GM12878 (cell line): ENCODE results near the gene ZFP91. TPM values are rescaled to one million over a fixed set of nuclear protein-coding genes. Genes with fewer than 3 reads are reported as not detected.

Source experiments
- EED ChIP-seq: sonication (generic); IDR thresholded peaks from 2 replicates; pipeline ENCODE4 v1.6.1; 2016; ENCODE audit warnings: antibody characterized with exemption, low read depth
- GABPA ChIP-seq: IDR thresholded peaks from 2 replicates; pipeline ENCODE4 v1.6.1; 2014; ENCODE audit warnings: antibody characterized with exemption, low read depth, mild to moderate bottlenecking, inconsistent platforms
- KDM1A ChIP-seq: fragments of 200-600 bp; sonication (generic); IDR thresholded peaks from 2 replicates; pipeline ENCODE4 v1.6.1; 2016; ENCODE audit warnings: borderline replicate concordance
- KLF5 ChIP-seq: fragments of 450-650 bp; IDR thresholded peaks from 2 replicates; pipeline ENCODE4 v1.6.1; 2014; ENCODE audit warnings: mild to moderate bottlenecking; ENCODE audit not compliant: partially characterized antibody
- LARP7 ChIP-seq: fragments of 450-650 bp; IDR thresholded peaks from 2 replicates; pipeline ENCODE4 v1.6.1; 2017; ENCODE audit warnings: mild to moderate bottlenecking
- SMARCA5 ChIP-seq: fragments of 450-650 bp; IDR thresholded peaks from 2 replicates; pipeline ENCODE4 v1.6.1; 2017; ENCODE audit warnings: mild to moderate bottlenecking
- SREBF2 ChIP-seq: IDR thresholded peaks from 2 replicates; pipeline ENCODE4 v1.6.1; 2012; ENCODE audit warnings: mild to moderate bottlenecking, low read length
- polyA plus RNA-seq, 11 experiments: library from polyadenylated mRNA; depleted of rRNA in 4 of 11; unstranded in 6 of 11; stranded (reverse) in 5 of 11; fragments of >200 nt; fragmentation: Nextera tagmentation in 4 of 11; fragmentation: Illumina TruSeq in 1 of 11; extraction: Ambion mirVana in 4 of 11; extraction: Trizol in 1 of 11; gene quantifications; 1 replicate in 1 of 11; 2 replicates in 10 of 11; pipeline versions ENCODE4 v1.2.1 to v1.2.3, GENCODE V29; 2011 to 2016; ENCODE audit warnings: inconsistent platforms in 2 of 11, missing spikeins in 2 of 11, low read depth in 1 of 11
- total RNA-seq, 4 experiments: library from RNA; depleted of rRNA in 3 of 4; stranded (reverse); fragments of >200 nt in 3 of 4; fragmentation: Illumina TruSeq in 1 of 4; extraction: Trizol in 1 of 4; gene quantifications; 2 replicates each; pipeline versions ENCODE4 v1.2.1 to v1.2.3, GENCODE V29; 2013 to 2021
- TF ChIP-seq, protein P1 (sequence below): fragments of 150-350 bp; IDR thresholded peaks from 2 replicates; pipeline ENCODE4 v1.6.1; 2016; ENCODE audit warnings: low read depth, low read length
- TF ChIP-seq, protein P2 (sequence below): IDR thresholded peaks from 2 replicates; pipeline ENCODE4 v1.6.1; 2012; ENCODE audit warnings: low read depth, low read length, improper control_type of control experiment
- TF ChIP-seq, protein P3 (sequence below): IDR thresholded peaks from 2 replicates; pipeline ENCODE4 v1.6.1; 2012; ENCODE audit warnings: mild to moderate bottlenecking, low read depth, low read length
- TF ChIP-seq, protein P4 (sequence below), 3 experiments: IDR thresholded peaks in 2 of 3; conservative IDR thresholded peaks in 1 of 3; 2 replicates each; pipeline ENCODE4 v1.5.1; 2011; ENCODE audit warnings: low read depth in 3 of 3, low read length in 3 of 3, mild to moderate bottlenecking in 3 of 3, control low read depth in 2 of 3, moderate library complexity in 2 of 3, inconsistent platforms in 1 of 3, mixed read lengths in 1 of 3; ENCODE audit not compliant: control insufficient read depth in 2 of 3, insufficient read depth in 1 of 3; ENCODE audit errors: extremely low read depth in 1 of 3
- TF ChIP-seq, protein P5 (sequence below): IDR thresholded peaks from 2 replicates; pipeline ENCODE4 v1.6.1; 2011; ENCODE audit warnings: mild to moderate bottlenecking, low read depth, low read length, moderate library complexity; ENCODE audit not compliant: insufficient replicate concordance
- TF ChIP-seq, protein P6 (sequence below): IDR thresholded peaks from 2 replicates; pipeline ENCODE4 v1.6.1; 2012; ENCODE audit warnings: low read depth, low read length, improper control_type of control experiment
- TF ChIP-seq, protein P7 (sequence below): fragments of 450-650 bp; IDR thresholded peaks from 2 replicates; pipeline ENCODE4 v1.6.1; 2017; ENCODE audit warnings: antibody characterized with exemption, mild to moderate bottlenecking, moderate library complexity

Gene ZFP91
- total and polyA plus RNA-seq, 10 of the 15 experiments (the other 5 are each of a cell fraction or from before 2014, with no cell fraction given), result 12.9 to 54.1 (median 31.7) TPM

DNA sequence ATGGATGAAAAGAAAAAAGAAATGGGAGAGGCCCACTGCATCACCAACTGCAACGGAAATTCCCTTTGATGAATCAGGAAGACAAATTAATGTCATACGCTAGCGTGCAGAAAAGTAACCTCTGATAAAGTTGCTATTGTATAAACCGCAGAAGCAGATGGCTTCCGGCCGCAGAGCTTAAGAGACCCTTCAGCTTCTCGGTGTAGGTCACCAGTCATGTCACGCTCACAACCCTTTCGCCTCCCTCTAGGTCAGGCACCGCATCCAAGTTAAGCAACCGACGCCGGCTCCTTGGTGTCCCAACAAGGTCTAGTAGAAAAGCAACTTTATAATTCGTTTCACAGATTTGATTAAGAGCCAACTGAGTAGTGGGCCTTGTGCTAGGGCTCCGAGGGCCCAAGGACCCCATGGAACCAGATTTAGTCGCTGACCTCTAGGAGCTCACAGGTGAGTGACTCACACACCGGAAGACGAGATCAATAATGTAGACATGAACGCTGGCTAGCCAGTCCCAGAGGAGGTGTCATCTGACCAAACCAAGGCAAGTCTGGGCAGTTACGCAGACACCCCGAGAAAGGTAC, 1.2 kb upstream of the ZFP91 start (continued):
- TF ChIP-seq LARP7 (peak; percentile 52; the same call in 1 of the 2 replicates), GABPA (peak; percentile 61; the same call in 1 of the 2 replicates), KDM1A (no peak), SMARCA5 (0 out of 2 replicates have a peak, but pooled peaks have one; percentile 25), EED (peak; percentile 86), KLF5 (peak; percentile 90), SREBF2 (no peak)
- TF ChIP-seq, protein P1, sequence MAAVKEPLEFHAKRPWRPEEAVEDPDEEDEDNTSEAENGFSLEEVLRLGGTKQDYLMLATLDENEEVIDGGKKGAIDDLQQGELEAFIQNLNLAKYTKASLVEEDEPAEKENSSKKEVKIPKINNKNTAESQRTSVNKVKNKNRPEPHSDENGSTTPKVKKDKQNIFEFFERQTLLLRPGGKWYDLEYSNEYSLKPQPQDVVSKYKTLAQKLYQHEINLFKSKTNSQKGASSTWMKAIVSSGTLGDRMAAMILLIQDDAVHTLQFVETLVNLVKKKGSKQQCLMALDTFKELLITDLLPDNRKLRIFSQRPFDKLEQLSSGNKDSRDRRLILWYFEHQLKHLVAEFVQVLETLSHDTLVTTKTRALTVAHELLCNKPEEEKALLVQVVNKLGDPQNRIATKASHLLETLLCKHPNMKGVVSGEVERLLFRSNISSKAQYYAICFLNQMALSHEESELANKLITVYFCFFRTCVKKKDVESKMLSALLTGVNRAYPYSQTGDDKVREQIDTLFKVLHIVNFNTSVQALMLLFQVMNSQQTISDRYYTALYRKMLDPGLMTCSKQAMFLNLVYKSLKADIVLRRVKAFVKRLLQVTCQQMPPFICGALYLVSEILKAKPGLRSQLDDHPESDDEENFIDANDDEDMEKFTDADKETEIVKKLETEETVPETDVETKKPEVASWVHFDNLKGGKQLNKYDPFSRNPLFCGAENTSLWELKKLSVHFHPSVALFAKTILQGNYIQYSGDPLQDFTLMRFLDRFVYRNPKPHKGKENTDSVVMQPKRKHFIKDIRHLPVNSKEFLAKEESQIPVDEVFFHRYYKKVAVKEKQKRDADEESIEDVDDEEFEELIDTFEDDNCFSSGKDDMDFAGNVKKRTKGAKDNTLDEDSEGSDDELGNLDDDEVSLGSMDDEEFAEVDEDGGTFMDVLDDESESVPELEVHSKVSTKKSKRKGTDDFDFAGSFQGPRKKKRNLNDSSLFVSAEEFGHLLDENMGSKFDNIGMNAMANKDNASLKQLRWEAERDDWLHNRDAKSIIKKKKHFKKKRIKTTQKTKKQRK, result no peak
- TF ChIP-seq, protein P2, sequence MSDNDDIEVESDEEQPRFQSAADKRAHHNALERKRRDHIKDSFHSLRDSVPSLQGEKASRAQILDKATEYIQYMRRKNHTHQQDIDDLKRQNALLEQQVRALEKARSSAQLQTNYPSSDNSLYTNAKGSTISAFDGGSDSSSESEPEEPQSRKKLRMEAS, result peak; percentile 51; the same call in 1 of the 2 replicates
- TF ChIP-seq, protein P3, sequence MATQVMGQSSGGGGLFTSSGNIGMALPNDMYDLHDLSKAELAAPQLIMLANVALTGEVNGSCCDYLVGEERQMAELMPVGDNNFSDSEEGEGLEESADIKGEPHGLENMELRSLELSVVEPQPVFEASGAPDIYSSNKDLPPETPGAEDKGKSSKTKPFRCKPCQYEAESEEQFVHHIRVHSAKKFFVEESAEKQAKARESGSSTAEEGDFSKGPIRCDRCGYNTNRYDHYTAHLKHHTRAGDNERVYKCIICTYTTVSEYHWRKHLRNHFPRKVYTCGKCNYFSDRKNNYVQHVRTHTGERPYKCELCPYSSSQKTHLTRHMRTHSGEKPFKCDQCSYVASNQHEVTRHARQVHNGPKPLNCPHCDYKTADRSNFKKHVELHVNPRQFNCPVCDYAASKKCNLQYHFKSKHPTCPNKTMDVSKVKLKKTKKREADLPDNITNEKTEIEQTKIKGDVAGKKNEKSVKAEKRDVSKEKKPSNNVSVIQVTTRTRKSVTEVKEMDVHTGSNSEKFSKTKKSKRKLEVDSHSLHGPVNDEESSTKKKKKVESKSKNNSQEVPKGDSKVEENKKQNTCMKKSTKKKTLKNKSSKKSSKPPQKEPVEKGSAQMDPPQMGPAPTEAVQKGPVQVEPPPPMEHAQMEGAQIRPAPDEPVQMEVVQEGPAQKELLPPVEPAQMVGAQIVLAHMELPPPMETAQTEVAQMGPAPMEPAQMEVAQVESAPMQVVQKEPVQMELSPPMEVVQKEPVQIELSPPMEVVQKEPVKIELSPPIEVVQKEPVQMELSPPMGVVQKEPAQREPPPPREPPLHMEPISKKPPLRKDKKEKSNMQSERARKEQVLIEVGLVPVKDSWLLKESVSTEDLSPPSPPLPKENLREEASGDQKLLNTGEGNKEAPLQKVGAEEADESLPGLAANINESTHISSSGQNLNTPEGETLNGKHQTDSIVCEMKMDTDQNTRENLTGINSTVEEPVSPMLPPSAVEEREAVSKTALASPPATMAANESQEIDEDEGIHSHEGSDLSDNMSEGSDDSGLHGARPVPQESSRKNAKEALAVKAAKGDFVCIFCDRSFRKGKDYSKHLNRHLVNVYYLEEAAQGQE, result no peak
- TF ChIP-seq, protein P4, sequence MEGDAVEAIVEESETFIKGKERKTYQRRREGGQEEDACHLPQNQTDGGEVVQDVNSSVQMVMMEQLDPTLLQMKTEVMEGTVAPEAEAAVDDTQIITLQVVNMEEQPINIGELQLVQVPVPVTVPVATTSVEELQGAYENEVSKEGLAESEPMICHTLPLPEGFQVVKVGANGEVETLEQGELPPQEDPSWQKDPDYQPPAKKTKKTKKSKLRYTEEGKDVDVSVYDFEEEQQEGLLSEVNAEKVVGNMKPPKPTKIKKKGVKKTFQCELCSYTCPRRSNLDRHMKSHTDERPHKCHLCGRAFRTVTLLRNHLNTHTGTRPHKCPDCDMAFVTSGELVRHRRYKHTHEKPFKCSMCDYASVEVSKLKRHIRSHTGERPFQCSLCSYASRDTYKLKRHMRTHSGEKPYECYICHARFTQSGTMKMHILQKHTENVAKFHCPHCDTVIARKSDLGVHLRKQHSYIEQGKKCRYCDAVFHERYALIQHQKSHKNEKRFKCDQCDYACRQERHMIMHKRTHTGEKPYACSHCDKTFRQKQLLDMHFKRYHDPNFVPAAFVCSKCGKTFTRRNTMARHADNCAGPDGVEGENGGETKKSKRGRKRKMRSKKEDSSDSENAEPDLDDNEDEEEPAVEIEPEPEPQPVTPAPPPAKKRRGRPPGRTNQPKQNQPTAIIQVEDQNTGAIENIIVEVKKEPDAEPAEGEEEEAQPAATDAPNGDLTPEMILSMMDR (IDR thresholded peaks at IDR 0.05 in 2 of 3, conservative IDR thresholded peaks at IDR 0.05 in 1 of 3; ENCODE audit: control insufficient read depth in 2 of 3, extremely low read depth in 1 of 3, insufficient read depth in 1 of 3, low read depth in 3 of 3, low read length in 3 of 3), result no peak
- TF ChIP-seq, protein P5, sequence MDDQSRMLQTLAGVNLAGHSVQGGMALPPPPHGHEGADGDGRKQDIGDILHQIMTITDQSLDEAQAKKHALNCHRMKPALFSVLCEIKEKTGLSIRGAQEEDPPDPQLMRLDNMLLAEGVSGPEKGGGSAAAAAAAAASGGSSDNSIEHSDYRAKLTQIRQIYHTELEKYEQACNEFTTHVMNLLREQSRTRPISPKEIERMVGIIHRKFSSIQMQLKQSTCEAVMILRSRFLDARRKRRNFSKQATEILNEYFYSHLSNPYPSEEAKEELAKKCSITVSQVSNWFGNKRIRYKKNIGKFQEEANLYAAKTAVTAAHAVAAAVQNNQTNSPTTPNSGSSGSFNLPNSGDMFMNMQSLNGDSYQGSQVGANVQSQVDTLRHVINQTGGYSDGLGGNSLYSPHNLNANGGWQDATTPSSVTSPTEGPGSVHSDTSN, result peak; percentile 59
- TF ChIP-seq, protein P6, sequence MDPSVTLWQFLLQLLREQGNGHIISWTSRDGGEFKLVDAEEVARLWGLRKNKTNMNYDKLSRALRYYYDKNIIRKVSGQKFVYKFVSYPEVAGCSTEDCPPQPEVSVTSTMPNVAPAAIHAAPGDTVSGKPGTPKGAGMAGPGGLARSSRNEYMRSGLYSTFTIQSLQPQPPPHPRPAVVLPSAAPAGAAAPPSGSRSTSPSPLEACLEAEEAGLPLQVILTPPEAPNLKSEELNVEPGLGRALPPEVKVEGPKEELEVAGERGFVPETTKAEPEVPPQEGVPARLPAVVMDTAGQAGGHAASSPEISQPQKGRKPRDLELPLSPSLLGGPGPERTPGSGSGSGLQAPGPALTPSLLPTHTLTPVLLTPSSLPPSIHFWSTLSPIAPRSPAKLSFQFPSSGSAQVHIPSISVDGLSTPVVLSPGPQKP, result peak; percentile 73; the same call in 1 of the 2 replicates
- TF ChIP-seq, protein P7, sequence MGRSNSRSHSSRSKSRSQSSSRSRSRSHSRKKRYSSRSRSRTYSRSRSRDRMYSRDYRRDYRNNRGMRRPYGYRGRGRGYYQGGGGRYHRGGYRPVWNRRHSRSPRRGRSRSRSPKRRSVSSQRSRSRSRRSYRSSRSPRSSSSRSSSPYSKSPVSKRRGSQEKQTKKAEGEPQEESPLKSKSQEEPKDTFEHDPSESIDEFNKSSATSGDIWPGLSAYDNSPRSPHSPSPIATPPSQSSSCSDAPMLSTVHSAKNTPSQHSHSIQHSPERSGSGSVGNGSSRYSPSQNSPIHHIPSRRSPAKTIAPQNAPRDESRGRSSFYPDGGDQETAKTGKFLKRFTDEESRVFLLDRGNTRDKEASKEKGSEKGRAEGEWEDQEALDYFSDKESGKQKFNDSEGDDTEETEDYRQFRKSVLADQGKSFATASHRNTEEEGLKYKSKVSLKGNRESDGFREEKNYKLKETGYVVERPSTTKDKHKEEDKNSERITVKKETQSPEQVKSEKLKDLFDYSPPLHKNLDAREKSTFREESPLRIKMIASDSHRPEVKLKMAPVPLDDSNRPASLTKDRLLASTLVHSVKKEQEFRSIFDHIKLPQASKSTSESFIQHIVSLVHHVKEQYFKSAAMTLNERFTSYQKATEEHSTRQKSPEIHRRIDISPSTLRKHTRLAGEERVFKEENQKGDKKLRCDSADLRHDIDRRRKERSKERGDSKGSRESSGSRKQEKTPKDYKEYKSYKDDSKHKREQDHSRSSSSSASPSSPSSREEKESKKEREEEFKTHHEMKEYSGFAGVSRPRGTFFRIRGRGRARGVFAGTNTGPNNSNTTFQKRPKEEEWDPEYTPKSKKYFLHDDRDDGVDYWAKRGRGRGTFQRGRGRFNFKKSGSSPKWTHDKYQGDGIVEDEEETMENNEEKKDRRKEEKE, result no peak
